ENCODE data around the gene CHST2.

- TF ChIP-seq, protein P1, sequence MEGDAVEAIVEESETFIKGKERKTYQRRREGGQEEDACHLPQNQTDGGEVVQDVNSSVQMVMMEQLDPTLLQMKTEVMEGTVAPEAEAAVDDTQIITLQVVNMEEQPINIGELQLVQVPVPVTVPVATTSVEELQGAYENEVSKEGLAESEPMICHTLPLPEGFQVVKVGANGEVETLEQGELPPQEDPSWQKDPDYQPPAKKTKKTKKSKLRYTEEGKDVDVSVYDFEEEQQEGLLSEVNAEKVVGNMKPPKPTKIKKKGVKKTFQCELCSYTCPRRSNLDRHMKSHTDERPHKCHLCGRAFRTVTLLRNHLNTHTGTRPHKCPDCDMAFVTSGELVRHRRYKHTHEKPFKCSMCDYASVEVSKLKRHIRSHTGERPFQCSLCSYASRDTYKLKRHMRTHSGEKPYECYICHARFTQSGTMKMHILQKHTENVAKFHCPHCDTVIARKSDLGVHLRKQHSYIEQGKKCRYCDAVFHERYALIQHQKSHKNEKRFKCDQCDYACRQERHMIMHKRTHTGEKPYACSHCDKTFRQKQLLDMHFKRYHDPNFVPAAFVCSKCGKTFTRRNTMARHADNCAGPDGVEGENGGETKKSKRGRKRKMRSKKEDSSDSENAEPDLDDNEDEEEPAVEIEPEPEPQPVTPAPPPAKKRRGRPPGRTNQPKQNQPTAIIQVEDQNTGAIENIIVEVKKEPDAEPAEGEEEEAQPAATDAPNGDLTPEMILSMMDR (IDR thresholded peaks at IDR 0.05; ENCODE audit: low read depth, low read length, poor library complexity, severe bottlenecking), result no peak
- TF ChIP-seq EZH2phosphoT487 (IDR thresholded peaks at IDR 0.05; ENCODE audit: borderline replicate concordance, low read length), result no peak
Measured at GRCh38 chr3:143123353-143123984, 3.9 kb downstream of the CHST2 start.
